Activated CD4-positive, CD25-positive, alpha-beta regulatory T cell treated with anti-CD3 and anti-CD28 coated beads, Interleukin-2, amount 50 U/mL, for 16 hours (primary cell): Measurements from ENCODE around the gene HACL1.

Experiments used
- DNase-seq: peaks from one replicate; pipeline ENCODE4 v3.0.0-alpha.2; 2020; ENCODE audit warnings: low read depth, low spot score

The HACL1 gene

DNA sequence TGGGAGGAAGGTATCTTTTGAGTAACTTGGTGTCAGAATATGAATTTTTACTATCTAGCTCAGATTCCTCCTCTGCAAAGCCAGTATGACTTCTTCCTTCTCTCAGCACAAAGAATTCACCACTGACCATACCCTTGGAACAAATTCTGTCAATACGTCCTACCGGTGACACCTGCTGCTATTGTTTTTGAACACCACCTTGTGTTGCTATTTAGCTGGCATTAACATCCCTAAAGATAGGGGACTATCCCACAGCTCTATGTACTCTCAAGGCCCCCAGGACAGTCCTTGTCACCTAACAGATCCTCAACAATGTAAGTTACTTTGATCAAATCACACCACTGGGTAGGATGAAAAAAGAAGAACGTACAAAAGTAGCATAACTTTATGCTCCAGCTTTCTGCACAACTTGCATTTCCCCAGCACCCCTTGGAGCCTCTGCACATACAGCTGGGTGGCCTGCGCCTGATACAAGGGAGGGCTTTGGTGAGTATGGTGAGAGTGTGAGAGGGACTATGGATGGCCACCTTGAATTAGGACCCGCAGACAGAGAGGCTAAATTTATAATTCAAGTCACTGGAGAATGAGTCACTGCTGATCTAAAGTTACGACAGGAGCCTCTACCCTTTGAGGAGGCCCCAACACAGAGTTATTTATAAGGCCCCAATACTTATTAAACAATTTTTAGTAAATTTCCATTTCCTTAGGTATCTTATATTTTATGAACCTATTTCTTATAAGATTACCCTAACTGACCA is 77.5 kb downstream of the HACL1 start:
- no peak for DNase-seq

DNA sequence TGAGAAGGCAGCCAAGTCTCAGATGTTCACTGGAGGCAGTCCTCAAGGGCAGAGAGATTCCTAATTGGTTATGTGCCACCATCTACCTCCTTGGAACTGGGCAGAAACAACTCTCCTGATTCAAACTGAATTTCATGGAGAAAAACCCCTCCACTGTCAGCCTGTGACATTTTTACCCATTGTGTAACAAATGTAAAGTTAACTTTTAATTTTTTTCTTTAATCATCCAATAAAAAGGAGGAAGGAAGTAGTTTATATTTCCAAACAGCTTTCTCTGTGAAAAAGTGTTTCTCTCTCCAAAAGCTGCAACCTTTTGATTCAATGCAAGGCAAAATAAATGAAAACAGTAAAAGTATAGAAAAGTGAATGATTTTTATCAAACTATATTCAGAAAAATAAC is 79.4 kb downstream of the HACL1 start:
- DNase-seq: no peak

DNA sequence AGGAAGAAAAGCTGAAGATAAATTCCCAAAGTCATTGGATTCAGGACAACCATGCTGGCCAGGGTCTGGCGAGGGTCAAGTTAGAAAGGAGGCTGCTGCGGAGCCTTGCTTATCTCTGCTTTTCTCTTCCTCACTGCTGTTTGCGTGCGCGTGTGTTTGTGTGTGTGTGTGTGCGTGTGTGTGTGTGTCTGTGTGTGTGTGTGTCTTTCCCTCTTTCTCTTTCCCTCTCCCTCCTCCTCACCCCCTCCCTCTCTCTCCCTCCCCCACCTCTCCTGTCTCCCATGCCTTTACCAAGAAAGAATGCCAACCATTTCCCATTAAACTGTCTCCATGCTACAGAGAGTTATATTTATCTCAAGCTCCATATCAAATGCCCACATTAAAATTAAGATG is 79.8 kb downstream of the HACL1 start, which contains the start of gene COLQ:
Gene COLQ, minus strand, starts transcription at position 134 of the 393 bp plus-strand sequence. Its CDS starts 81 bp downstream, at position 53.
- no peak for DNase-seq

DNA sequence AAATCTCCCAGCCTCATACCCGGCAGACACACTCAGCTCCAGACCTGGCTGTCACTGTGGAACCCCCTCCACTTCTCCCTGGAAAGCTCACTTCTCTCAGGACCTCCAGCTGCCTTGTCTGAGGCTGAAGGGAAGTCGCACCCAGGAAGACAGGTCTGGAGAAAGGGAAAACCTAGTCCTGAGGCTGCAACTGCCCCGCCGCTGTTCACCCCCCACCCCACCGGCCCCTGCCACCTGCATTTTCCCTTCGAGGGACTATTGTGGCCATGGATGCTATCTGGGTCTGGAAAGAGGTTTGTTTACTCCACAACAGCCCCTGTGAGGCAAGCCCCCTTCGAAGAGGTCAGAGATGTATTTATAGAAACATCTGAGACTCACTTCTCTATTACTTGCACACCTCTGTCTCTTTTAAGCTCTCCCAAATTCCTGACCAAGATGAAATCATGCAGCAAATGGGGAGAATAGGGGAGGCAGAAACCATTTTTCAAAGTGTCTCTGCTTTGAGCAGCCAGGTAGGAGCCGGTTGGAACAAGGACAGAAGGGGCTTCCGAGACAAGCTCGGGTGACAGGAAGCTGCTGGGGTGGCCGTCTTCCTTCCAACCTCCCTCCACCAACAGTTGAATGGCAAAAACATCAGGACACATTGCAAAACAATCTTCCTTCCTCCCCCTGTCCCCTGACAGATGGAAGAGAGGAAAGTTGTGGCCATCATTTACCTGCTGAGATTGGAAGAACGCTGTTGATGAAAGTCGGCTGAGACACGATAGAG is 80.4 kb downstream of the HACL1 start:
- no peak for DNase-seq

DNA sequence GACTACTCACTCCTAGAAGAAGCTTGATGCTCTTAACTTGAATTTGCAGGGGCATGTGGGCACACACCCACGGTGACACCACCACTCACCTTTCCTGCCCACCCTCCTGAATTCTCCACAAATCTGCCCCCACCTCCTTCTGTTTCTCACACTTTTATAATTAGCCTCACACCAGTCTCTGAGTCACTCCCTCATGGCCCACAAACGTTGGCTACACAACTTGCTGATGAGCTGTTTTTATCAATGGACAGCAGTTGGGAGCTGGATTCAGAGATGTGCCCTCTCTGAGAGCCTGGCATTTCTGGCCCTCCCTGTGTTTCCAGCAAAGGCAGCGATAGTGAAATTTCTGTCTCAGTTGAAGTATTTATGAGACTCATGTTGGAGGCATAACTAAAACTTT is 81.2 kb downstream of the HACL1 start:
- no peak for DNase-seq

DNA sequence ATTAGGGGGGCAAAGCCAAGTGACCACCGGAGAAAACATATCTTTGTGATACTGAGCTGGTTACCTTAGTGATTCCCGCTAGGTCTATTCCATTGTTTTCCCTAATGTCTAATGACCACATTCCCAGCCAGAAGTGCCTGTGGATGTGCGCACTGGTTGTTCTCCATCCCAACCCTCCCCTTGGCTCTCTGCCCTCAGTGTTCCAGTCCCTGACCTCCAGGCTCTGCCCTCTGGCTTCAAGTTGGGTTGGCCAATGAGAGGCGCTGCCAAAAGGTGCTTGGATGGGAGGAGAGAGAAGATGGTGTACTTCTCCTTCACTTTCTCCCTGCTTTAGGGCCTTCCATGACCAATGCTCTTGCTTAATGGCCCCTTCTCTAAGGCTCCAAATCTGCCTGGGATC is 82.3 kb downstream of the HACL1 start:
- no peak for DNase-seq

DNA sequence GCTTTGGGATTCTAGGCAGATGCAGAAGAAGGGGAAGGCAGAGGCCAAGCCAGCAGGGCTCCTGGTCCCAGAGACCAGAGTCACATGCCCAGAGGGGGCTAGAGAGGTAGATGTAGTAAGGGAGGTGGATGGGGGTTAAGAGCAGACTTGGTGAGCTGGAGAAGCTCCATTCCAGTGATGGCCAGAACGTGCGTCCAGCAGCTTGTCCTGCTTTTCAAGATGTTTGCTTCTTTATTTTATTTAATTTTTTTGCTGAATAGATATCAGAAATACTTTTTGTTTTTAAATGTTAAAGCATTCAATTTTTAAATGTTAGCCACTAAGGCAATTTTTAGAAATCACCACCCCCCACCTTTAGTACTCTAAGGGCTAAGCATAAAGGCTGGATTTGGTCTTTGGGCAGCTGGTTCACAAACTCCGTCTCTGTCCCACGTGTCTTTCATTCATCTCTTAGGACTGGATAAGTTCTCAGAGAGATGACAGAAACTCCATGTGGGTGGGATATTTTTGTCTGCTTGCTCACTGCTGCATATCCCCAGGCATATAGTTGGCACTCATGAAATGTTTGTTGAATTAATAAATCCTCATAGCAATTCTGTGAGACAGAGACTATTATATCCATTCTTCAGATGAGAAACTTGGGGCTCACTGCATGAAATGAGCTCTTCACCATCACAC is 86.6 kb downstream of the HACL1 start:
- no peak for DNase-seq

DNA sequence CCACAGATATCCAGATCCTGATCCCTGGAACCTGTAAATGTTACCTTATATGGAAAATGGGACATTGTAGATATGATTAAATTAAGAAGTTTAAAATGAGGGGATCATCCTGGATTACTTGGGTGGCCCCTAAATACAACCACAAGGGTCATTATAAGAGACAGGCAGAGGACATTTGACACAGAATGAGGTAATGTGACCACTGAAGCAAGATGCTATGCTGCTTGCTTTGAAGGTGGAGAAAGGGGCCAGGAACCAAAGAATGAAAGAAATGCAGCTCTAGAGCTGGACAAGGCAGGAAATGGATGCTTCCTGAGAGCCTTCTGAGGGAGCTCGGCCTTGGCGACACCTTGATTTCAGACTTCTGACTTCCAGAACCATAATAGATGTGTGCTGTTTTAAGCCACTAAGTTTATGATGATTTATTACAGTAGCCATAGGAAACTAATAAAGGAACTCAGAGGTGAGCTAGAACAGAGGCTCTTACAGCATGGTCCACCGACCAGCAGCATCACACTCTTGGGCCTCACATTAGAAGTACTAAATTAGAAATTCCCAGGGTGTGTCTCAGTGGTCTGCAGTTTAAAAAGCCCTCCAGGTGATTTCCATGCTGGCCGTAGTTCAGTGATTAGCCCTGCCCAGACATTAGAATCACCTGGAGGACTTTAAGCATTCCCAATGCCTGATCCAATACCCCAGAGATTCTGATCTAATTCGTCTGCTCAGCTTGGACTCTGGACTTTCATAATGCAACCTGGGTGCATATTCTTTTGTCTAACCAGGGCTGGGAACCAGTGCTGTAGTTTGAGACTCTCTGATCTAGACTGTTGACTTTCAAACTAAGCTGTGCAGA is 87.3 kb downstream of the HACL1 start:
- no peak for DNase-seq

DNA sequence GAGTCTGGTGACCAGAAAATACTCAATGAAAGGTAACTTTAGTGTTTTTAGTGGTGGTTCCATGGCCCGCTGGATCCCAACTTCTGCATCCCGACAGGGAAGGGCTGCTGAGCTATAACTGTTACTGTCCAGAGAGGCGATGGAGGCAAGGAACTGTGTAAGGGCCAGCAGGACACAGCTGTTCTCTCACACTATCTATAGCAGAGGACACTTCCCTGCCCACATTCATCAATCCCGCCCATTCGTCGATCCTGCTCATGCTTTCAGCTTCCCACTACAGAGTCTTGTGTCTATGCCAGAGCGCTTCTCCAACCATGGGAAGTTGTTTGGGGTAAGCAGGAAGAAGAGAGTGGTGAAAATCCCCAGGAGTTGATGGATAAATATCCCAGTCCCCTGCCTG is 88.3 kb downstream of the HACL1 start:
- DNase-seq: no peak

DNA sequence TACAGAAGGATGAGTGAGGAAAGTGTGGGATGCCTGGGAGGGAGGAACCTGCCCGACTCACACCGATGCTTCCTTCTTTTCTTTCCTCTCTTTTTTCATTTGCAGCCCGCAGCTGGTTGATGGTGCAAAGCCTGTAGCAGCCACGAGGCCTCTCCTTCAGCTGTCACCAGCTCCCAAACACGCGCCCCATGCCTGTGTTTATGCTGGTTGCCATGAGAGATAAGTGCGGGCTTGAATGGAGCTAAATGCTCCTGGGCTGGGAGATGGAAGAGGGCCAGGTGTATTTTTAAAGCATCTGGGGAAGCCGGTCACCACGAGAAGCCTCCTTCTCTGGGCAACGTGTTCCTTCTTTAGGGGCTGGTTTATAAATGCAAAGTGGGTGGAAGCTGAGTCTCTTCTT is 89.2 kb downstream of the HACL1 start:
- DNase-seq: no peak

DNA sequence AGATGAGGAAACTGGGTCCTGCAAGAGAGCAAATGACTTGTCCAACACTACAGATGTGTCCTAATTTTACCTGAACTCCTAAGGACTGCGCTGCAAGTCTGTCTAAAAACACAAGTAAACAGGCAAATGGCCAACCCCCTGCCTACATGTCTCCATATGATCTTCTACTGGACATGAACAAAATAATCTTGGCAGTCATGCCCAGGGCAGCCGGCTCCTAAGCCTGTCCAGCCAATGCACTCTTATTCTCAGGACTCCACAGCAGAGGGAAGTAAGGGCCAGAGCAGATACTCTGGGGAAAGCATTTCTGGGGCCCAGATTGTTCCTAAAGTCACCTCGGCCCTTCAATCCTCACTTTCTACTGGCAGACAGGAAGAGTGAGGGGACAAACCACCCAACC is 90.2 kb downstream of the HACL1 start:
- DNase-seq: no peak
